GM19025 (cell line): ENCODE results near the gene TEX38.
"Not testable (repeated sequence)": the region's sequence is repeated elsewhere in the genome, so short reads cannot be mapped to it uniquely, and the experiment has no call there.

Experiments
- ATAC-seq: cut with Tn5 transposase; IDR thresholded peaks from one replicate; pipeline ENCODE4 v1.9.1; 2021; ENCODE audit warnings: mild to moderate bottlenecking, low read depth, moderate library complexity; ENCODE audit not compliant: unreplicated experiment

The TEX38 gene

DNA sequence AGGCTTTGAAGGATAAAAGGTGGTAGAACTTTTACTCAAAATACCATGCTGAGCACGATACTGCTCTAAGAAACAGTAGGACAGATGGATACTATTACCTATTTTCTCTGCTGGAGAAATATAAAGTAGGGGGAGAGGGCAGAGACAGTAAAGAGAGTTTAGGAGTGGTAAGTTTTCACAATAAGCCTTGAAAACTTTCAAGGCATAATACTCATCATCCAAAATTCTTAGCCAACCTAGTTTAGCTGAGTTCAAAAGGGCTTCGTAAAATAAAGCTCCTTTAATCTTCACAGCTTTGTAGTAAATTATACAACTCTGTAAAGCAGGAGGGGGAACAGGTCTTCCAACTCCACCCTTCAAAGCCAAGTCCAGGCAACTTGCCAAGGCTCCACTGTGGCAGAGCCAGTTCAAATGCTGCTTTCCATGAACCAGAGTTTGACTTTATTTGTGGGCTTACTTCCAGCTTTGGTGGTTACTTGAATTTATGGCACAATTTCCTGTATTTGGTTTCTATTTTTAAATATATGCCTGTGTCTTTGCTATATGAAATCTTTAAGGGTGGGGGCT is 15.5 kb downstream of the TEX38 start:
- ATAC-seq: no peak

DNA sequence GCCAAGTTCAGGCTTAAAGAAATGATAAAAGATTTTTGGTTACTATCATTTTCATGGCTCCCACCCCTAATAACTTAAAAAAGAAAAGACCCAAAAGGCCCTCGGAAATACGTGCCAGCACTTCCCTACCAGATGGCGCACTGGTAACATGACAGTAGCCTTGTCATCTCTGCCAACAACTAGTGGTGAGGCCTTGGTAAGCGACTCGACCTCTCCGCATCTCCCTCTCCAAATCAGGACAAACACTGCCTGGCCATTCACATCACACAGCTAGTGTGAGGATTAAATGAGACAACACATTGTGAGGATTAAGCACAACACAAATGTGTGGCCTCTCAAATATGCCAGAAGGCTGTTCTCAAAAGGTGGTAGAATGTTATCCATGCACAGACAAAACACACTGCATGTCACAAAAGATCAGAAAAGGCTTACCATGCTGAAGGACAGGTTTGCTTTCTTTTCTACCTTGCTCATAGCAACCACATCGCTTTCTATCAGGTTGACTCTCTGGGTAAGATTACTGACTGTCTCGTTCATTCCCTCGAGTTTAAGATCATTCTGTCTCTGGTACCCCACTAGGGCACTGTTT is 16.4 kb downstream of the TEX38 start:
- no peak for ATAC-seq

- no peak for ATAC-seq
Observed at GRCh38 chr1:46689356-46689755, 17.7 kb downstream of the TEX38 start.

- ATAC-seq: no peak
Observed at GRCh38 chr1:46689897-46690296, 18.2 kb downstream of the TEX38 start.

GRCh38 chr1:46690931-46691421 is 19.3 kb downstream of the TEX38 start:
- no peak for ATAC-seq

DNA sequence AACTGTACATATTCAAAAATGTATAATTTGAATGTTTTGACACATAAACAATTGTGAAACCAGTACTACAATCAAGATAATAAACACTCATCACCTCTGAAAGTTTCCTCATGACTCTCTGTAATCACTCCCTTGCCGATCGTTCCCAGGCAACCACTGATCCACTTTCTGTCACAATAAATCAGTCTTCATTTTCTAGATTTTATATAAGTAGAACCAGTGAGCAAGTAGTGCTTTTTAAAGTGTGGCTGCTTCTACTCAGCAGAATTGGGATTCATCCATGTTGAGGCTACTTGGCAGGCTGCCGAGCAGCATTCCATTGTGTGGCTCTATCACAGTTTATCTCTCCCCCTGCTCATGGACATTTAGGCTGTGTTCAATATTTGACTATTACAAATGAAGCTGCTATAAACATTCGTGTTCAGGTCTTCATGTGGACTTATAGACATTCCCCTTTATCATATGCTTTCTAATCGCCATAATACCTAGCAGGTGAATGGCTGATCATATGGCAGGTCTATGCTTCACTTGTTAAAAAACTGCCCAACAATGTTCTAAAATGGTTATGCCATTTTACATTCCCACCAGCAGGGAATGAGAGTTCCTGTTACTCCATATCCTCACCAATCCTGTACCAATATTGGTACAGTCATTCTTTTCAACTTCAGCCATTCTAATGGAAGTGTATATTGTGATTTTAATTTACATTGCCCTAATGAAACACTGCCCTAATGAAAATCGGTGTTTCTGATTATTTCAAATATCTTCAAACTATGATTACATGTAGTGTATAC is 20.5 kb downstream of the TEX38 start:
- ATAC-seq: no peak

GRCh38 chr1:46692811-46693770 is 21.4 kb downstream of the TEX38 start:
- ATAC-seq: no peak

DNA sequence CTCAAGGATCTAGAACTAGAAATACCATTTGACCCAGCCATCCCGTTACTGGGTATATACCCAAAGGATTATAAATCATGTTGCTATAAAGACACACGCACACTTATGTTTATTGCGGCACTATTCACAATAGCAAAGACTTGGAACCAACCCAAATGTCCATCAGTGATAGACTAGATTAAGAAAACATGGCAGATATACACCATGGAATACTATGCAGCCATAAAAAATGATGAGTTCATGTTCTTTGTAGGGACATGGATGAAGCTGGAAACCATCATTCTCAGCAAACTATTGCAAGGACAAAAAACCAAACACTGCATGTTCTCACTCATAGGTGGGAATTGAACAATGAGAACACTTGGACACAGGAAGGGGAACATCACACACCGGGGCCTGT is 23.0 kb downstream of the TEX38 start:
- ATAC-seq: not testable (repeated sequence)

DNA sequence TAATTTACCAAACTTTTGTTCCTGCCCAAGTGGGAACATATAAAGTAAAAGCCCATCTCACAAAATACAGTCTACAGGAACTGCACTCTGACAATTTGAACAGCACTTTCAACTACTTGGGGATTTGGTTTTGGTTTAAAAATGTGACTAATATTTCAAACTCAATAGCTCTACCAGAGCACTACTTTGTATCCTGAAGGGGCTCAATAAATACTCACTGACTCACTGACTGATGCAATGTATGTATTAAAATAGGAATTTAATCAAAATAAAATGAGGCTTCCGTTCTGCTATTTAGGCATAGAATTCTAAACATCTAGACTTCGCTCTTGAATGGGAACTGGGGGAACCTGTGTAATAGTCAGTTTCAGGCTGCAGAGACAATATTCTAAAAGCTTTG is 25.4 kb downstream of the TEX38 start:
- no peak for ATAC-seq

DNA sequence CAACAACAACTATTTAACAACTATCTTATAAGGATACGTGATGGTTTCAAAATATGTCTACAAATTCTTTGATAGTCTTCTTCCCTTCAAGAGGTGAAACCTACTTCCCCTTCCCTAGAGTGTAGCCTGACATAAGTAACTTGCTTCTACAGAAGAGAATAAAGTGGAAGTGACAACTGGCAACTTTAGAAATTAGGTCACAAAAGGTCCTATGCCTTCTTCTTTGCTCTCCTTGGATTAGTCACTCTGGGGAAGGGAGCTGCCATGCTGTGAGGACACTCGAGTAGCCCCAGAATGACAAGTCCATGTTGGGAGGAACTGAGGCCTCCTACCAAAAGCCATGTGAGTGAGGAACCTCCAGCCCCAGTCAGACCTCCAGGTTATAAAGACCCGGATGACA is 28.0 kb downstream of the TEX38 start:
- ATAC-seq: no peak

DNA sequence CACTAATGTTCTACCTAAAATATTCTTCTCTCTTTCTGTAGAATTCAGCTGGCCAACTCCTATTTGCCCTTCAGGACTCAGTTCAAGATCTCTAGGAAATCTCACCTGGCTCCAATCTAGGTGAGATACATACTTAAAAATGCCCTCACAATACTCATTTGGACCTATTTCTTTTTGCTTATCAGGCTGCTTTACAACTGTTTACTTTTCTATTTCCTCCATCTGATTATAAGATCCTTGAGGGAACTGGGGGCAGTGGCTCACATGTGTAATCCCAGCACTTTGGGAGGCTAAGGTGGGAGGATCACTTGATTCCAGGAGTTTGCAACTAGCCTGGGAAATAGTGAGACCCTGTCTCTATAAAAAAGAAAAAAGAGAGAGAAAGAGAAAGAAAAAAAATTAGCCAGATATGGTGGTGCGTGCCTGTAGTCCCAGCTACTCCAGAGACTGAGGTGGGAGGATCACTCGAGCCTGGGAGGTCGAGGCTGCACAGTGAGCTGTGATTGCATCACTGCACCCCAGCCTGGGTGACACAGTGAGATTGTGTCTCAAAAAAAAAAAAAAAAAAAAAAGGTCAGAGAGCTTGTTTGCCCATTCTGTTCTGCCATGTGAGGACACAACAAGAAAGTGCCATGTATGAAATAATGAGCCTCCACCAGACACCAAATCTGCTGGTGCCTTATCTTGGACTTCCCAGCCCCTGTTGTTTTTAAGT is 32.4 kb downstream of the TEX38 start:
- ATAC-seq: no peak

DNA sequence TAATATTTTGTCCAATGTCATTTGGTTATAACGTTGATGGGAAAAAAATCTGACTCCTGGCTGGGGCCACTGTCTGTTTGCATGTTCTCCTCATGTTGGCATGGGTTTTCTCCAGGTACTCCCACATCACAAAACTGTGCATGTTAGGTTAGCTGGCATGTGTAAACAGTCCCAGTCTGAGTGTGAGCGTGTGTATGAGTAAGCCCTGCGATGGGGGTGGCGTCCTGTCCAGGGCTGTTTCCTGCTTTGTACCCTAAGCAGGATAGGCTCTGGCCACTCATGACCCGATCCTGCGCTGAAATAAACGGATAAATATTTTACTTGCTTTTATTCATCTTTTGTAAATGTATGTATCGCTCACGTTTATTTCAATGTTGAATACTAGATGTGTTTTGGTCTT is 33.8 kb downstream of the TEX38 start:
- ATAC-seq: no peak

GRCh38 chr1:46708121-46708520 is 36.5 kb downstream of the TEX38 start:
- ATAC-seq: no peak

DNA sequence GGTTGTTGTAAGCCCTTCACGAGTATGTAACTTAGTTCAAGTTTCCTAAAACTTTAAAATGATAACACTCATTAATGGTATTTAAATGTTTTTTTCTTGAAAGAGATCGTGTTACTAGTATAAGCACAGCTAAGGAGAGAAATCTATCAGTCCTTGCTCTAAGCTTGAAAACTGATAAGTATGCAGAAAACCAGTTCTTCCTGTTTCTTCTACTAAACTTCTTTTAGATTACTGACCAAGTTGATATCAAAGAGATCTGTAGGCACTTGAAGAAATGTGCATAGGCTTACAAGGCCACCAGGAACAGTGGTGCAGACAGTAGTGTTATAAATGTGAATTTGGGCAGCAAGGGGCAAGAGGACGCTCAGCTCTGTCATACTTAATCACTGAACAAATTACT is 43.3 kb downstream of the TEX38 start:
- no peak for ATAC-seq

DNA sequence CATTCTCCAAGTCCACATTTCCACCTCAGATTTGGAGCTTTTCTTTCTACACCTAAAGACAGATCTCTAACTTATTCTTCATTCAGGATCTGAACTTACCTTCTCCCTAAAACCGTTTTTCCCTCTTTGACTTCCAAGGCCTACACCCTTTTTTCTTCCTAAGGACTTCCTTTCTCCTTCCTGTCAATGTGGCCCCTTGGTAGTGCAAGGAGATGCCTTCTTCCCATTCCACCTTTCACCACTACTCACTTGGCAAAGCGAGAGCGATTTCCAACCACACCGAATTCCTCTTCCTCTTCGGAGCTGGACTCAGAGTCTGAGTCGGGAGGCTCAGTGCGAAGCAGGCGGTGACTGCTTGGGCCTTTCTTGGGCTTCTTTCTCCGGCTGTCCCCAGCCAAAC is 46.0 kb downstream of the TEX38 start:
- no peak for ATAC-seq

DNA sequence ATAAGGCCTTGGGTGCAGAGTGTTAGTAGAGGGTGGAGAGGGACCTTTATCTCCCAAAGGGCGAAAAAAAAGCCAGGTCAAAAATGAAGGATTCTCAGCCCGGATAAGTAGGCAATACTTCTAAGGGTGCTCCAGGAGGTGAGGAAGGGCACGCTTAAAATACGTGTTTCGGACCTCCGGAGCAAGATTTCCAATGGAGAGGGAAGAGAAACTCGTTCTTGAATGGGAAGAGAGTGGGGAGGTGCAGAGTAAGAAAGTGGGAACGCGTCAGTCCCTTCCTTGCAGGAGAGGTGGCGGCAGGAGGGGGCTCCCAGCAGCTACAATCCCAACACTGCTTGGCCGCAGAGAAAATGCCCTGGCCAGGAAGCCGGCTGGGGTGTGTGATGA is 46.7 kb downstream of the TEX38 start:
- ATAC-seq: no peak

GRCh38 chr1:46718727-46719622 is 47.3 kb downstream of the TEX38 start, which contains the start of gene EFCAB14:
TSS of gene EFCAB14 (minus strand) at chr1:46719114. CDS start at chr1:46718087, 1,027 bp downstream.
- peak; percentile 97 for ATAC-seq

GRCh38 chr1:46719689-46720088 is 48.0 kb downstream of the TEX38 start:
- ATAC-seq: no peak

GRCh38 chr1:46720319-46720718 is 48.7 kb downstream of the TEX38 start:
- ATAC-seq: not testable (repeated sequence)
